ELR (cell line): ENCODE results near the gene IL1RAPL1.
"Not testable (repeated sequence)": the region's sequence is repeated elsewhere in the genome, so short reads cannot be mapped to it uniquely, and the experiment has no call there.

Source experiments
- DNase-seq: peaks from one replicate; pipeline ENCODE4 v3.0.0-alpha.2; 2015; ENCODE audit warnings: low read depth

The IL1RAPL1 gene

GRCh38 chrX:29275928-29276327 is 688.7 kb downstream of the IL1RAPL1 start:
- no peak for DNase-seq

- DNase-seq: no peak
Observed at GRCh38 chrX:29281078-29281742, 694.0 kb downstream of the IL1RAPL1 start.

DNA sequence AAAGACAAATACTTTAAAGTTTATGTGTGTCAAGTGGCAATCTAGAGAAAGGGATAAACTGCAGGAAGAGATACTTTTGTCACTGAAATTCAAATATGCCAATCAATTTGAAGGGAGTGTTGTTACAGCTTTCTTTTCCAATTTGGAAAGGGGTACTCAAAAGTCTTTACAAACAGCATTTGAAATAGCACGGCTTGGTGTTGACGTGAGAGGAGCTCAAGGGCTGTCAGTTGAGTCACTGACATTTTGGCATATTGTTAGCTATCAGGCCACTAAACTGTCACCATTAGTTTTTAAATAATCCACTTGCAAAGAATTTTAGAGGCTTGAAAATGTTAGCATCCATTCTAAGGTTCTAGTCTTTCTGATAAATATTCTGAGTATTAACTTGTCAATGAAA is 698.4 kb downstream of the IL1RAPL1 start:
- no peak for DNase-seq

- no peak for DNase-seq
Observed at GRCh38 chrX:29295987-29296680, 708.9 kb downstream of the IL1RAPL1 start.

- no peak for DNase-seq
Observed at GRCh38 chrX:29297171-29297800, 710.0 kb downstream of the IL1RAPL1 start.

DNA sequence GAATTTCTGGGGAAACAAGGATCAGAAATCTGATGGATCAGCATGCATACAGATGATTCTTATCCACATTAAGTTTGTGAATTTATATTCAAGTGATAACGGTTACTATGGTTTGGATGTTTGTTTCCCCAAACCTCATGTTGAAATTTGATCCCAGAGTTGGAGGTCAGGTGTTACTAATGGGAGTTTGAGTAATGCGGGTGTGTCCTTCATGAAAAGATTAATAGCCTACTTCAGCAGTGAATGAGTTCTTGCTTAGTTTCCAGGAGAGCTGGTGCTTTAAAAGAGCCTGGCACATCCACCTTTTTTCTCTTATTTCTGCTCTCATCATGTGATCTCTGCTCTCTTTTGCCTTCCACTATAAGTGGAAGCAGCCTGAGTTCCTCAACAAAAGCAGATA is 712.4 kb downstream of the IL1RAPL1 start:
- no peak for DNase-seq

GRCh38 chrX:29308726-29309125 is 721.5 kb downstream of the IL1RAPL1 start:
- DNase-seq: no peak

GRCh38 chrX:29315931-29316330 is 728.7 kb downstream of the IL1RAPL1 start:
- DNase-seq: no peak

GRCh38 chrX:29318012-29318411 is 730.8 kb downstream of the IL1RAPL1 start:
- DNase-seq: no peak

- DNase-seq: not testable (repeated sequence)
Observed at GRCh38 chrX:29332429-29332828, 745.2 kb downstream of the IL1RAPL1 start.

DNA sequence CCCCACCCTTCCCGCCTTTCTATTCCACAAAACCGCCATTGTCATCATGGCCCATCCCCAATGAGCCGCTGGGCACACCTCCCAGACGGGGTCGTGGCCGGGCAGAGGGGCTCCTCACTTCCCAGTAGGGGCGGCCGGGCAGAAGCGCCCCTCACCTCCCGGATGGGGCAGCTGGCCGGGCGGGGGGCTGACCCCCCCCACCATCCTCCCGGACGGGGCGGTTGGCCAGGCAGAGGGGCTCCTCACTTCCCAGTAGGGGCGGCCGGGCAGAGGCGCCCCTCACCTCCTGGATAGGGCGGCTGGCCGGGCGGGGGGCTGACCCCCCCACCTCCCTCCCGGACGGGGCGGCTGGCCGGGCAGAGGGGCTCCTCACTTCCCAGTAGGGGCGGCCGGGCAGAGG is 745.8 kb downstream of the IL1RAPL1 start:
- DNase-seq: not testable (repeated sequence)

DNA sequence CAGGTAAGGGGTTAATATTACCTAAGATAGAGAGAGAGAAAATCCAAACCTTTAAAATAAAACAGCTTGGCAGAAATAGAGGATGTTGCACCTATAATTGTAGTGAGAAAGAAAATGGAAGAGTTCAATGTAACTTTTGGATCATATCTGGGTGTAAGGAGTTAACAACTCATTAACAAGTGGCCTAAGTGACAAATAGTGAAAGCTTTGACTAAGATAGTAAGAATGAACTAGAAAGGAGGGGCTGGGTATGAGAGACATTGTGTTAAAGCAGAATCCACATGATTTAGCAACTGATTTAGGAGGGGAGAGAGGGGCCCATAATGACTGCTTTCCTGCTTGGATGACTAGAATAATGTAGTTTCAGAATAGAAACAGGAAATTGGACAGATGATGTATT is 761.0 kb downstream of the IL1RAPL1 start:
- DNase-seq: no peak

DNA sequence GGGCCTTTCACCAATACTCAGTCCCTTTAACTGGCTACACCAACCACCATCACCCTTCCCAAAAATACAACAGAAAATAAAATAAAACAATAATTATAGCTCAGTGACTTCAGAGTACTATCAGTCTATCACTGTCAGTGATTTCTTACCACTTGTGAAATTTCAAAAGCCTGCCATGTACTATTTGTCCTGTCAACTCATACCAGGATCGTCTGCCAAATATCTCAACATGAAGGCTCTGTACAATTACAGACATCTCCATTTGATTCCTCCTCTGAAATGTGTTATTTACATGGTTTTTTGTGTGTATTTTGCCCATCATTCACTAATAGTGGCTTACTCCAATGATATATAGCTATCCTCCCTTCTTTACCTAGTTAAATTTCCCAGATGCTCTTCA is 772.0 kb downstream of the IL1RAPL1 start:
- DNase-seq: no peak

- not testable (repeated sequence) for DNase-seq
Observed at GRCh38 chrX:29374765-29375164, 787.5 kb downstream of the IL1RAPL1 start.

GRCh38 chrX:29376584-29376983 is 789.3 kb downstream of the IL1RAPL1 start:
- no peak for DNase-seq

- DNase-seq: no peak
Observed at GRCh38 chrX:29382811-29383210, 795.6 kb downstream of the IL1RAPL1 start.

DNA sequence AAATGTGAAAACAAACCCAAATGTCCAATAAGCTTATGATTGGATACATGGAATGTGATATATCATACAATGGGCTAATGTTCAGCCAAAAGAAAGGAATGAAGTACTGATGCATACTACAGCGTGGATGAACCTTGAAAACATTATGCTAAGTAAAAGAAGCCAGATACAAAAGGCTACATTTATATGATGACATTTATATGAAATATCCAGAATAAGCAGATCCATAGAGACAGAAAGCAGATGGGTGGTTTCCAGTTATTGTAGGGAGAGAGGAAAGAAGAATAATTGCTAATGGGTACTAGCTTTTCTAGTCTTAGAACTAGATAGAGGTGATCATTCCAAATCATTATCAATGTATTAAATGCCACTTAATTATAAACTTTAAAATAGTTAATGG is 801.3 kb downstream of the IL1RAPL1 start:
- DNase-seq: no peak

GRCh38 chrX:29397506-29397905 is 810.3 kb downstream of the IL1RAPL1 start:
- no peak for DNase-seq

GRCh38 chrX:29407357-29407756 is 820.1 kb downstream of the IL1RAPL1 start:
- DNase-seq: no peak

GRCh38 chrX:29419774-29420553 is 832.7 kb downstream of the IL1RAPL1 start:
- no peak for DNase-seq

GRCh38 chrX:29422034-29422433 is 834.8 kb downstream of the IL1RAPL1 start:
- DNase-seq: no peak

GRCh38 chrX:29431895-29432294 is 844.6 kb downstream of the IL1RAPL1 start:
- peak; percentile 0 for DNase-seq

DNA sequence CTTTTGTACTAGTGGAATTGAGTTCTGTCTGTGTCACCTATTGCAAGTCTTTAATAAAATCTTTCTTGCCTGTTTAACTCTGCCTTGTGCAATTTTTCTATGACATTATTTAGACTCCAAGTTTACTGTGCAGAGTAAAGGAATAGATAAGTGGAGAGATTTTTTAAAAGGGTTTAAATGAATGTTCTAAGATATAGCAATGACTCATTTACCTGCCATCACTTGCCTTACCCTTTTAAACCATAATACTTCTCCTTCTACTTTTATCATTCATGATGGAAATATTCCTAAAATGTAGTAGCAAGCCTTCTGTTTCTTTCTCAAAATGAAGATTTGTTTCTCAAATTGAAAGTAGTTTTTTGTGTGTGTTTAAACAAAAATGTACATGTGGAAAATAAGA is 845.3 kb downstream of the IL1RAPL1 start:
- DNase-seq: no peak
